ENCODE results near the gene BDKRB1. TPM values are rescaled to one million over a fixed set of nuclear protein-coding genes. Genes with fewer than 3 reads are reported as not detected.

BDKRB1 gene
- total RNA-seq, 1 experiment from 2014 or later: not detected

- DNase-seq (ENCODE audit: extremely low read depth, low read depth): peak; percentile 41
Observed at GRCh38 chr14:96275177-96276112, 19.4 kb downstream of the BDKRB1 start.

- DNase-seq (ENCODE audit: extremely low read depth, low read depth): no peak
Observed at GRCh38 chr14:96277890-96278289, 21.9 kb downstream of the BDKRB1 start.

GRCh38 chr14:96279564-96279963 lies 23.6 kb downstream of the BDKRB1 start:
- no peak for DNase-seq (ENCODE audit: extremely low read depth, low read depth)

GRCh38 chr14:96280104-96280503 lies 24.1 kb downstream of the BDKRB1 start:
- DNase-seq (ENCODE audit: extremely low read depth, low read depth): no peak

- DNase-seq (ENCODE audit: extremely low read depth, low read depth): peak; percentile 11
Observed at GRCh38 chr14:96281486-96281885, 25.5 kb downstream of the BDKRB1 start.

- no peak for DNase-seq (ENCODE audit: extremely low read depth, low read depth)
Observed at GRCh38 chr14:96284008-96284407, 28.0 kb downstream of the BDKRB1 start.

- DNase-seq (ENCODE audit: extremely low read depth, low read depth): no peak
Observed at GRCh38 chr14:96284430-96284829, 28.4 kb downstream of the BDKRB1 start.

GRCh38 chr14:96285667-96286066 lies 29.7 kb downstream of the BDKRB1 start:
- DNase-seq (ENCODE audit: extremely low read depth, low read depth): no peak

- no peak for DNase-seq (ENCODE audit: extremely low read depth, low read depth)
Observed at GRCh38 chr14:96286251-96286650, 30.2 kb downstream of the BDKRB1 start.

GRCh38 chr14:96287856-96288255 lies 31.8 kb downstream of the BDKRB1 start:
- no peak for DNase-seq (ENCODE audit: extremely low read depth, low read depth)

GRCh38 chr14:96294246-96294645 lies 38.2 kb downstream of the BDKRB1 start:
- no peak for DNase-seq (ENCODE audit: extremely low read depth, low read depth)

GRCh38 chr14:96297000-96297399 lies 41.0 kb downstream of the BDKRB1 start:
- peak; percentile 28 for DNase-seq (ENCODE audit: extremely low read depth, low read depth)

GRCh38 chr14:96297997-96298515 lies 42.0 kb downstream of the BDKRB1 start:
- no peak for DNase-seq (ENCODE audit: extremely low read depth, low read depth)

- DNase-seq (ENCODE audit: extremely low read depth, low read depth): no peak
Observed at GRCh38 chr14:96299441-96299840, 43.4 kb downstream of the BDKRB1 start.

- DNase-seq (ENCODE audit: extremely low read depth, low read depth): no peak
Observed at GRCh38 chr14:96303981-96304380, 48.0 kb downstream of the BDKRB1 start.

- no peak for DNase-seq (ENCODE audit: extremely low read depth, low read depth)
Observed at GRCh38 chr14:96304956-96305355, 48.9 kb downstream of the BDKRB1 start.

GRCh38 chr14:96307434-96307833 lies 51.4 kb downstream of the BDKRB1 start:
- peak; percentile 3 for DNase-seq (ENCODE audit: extremely low read depth, low read depth)

- no peak for DNase-seq (ENCODE audit: extremely low read depth, low read depth)
Observed at GRCh38 chr14:96309133-96309895, 53.3 kb downstream of the BDKRB1 start.

GRCh38 chr14:96309896-96310330 lies 53.9 kb downstream of the BDKRB1 start:
- no peak for DNase-seq (ENCODE audit: extremely low read depth, low read depth)

GRCh38 chr14:96310906-96311305 lies 54.9 kb downstream of the BDKRB1 start:
- no peak for DNase-seq (ENCODE audit: extremely low read depth, low read depth)
